Stimulated activated CD4-positive, alpha-beta T cell treated with anti-CD3 and anti-CD28 coated beads, Interleukin-1b, Interleukin-23, amount 100 ng/mL, for 4 hours (primary cell): ENCODE measurements around the gene FURIN.
A peak's percentile ranks its signal among the peaks of the same experiment; 100 is the strongest.
"Not testable (repeated sequence)": the region's sequence is repeated elsewhere in the genome, so short reads cannot be mapped to it uniquely, and the experiment has no call there.

Experiments
- DNase-seq, 2 donors: peaks; one replicate each; pipeline ENCODE4 v3.0.0-alpha.2; 2020; ENCODE audit warnings: low read depth in 2 of 2

Gene FURIN

GRCh38 chr15:90915216-90915807 is 46.9 kb downstream of the FURIN start:
- DNase-seq = no peak

GRCh38 chr15:90915808-90916440 is 47.5 kb downstream of the FURIN start:
- DNase-seq = no peak

GRCh38 chr15:90916461-90916860 is 48.1 kb downstream of the FURIN start:
- DNase-seq = no peak

GRCh38 chr15:90917569-90917968 is 49.2 kb downstream of the FURIN start:
- DNase-seq = no peak

- DNase-seq = no peak
Observed at GRCh38 chr15:90918034-90918788, 49.8 kb downstream of the FURIN start.

- no peak for DNase-seq
Observed at GRCh38 chr15:90918835-90919234, 50.4 kb downstream of the FURIN start.

- no peak for DNase-seq
Observed at GRCh38 chr15:90921887-90922286, 53.5 kb downstream of the FURIN start.

- DNase-seq = not testable (repeated sequence)
Observed at GRCh38 chr15:90922712-90923322, 54.4 kb downstream of the FURIN start.

- DNase-seq = no peak
Observed at GRCh38 chr15:90924375-90924774, 56.0 kb downstream of the FURIN start.

GRCh38 chr15:90926766-90927165 is 58.4 kb downstream of the FURIN start:
- DNase-seq = not testable (repeated sequence)

- not testable (repeated sequence) for DNase-seq
Observed at GRCh38 chr15:90928106-90928505, 59.7 kb downstream of the FURIN start.

- no peak for DNase-seq
Observed at GRCh38 chr15:90929246-90930019, 61.0 kb downstream of the FURIN start.

- peak in 1 of 2 donors; percentile 12 for DNase-seq
Observed at GRCh38 chr15:90930861-90931574, 62.6 kb downstream of the FURIN start.

GRCh38 chr15:90931575-90931827 is 63.1 kb downstream of the FURIN start:
- no peak for DNase-seq

GRCh38 chr15:90931828-90932659 is 63.7 kb downstream of the FURIN start, which contains the start of gene HDDC3:
HDDC3 (minus strand) TSS chr15:90932549; CDS start chr15:90932540, 9 bp downstream.
- DNase-seq = peak; percentile 86 to 95

GRCh38 chr15:90932660-90932991 is 64.2 kb downstream of the FURIN start:
- no peak for DNase-seq
